ENCODE data around the gene IRX5.

IRX5 gene

DNA sequence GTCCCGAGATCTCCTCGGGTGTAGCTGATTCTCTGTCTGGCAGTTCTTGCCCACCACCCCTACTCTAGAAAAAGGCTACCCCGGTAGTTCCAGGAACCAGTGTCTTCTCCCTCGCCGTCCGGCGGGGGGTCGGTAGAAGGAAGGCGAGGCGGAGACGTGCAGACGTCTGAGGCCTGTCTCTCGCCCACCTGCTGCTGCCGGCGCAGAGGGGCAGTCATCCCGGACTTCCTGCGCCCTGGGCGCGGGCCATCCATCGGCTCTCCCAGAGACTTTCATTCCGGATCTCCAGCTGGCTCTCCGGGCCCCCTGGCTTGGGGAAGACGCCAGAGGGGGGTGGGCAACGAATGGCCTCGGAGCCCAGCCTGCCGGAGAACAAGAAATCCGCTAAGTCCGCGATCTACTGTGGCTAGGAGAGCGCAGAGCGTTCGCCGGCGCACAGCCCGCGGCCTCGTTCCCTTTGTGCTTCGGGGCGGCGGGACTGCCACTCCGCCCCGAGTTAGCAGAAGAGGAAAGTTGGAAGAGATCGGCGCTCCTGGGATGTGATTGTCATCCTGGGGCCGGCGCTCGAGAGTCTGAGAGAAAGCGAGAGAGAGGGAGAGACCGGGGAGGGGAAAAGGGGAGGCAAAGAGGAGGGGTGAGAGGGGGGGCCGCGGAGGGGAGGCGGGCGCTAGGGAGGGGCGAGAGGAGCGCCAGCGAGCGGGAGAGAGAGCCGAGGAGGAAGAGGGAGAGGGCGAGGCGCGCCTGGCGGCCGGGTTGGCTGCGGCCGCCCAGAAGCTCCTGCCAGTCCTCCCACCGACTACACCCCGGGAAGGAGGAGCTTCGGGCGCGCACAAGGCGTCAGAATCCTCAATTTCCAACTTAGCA lies at the start of gene IRX5:
Gene IRX5 (plus strand): TSS at position 861 of the 864 bp plus-strand sequence. CDS start 334 bp downstream, outside the sequence.
- FAIRE-seq (no peak), DNase-seq (ENCODE audit: insufficient read length, low spot score) (peak; percentile 96)
- 0 out of 2 replicates have a peak, but pooled peaks have one; percentile 16 for TF ChIP-seq POLR2A (IDR thresholded peaks at IDR 0.05; ENCODE audit: low read depth, low read length)

DNA sequence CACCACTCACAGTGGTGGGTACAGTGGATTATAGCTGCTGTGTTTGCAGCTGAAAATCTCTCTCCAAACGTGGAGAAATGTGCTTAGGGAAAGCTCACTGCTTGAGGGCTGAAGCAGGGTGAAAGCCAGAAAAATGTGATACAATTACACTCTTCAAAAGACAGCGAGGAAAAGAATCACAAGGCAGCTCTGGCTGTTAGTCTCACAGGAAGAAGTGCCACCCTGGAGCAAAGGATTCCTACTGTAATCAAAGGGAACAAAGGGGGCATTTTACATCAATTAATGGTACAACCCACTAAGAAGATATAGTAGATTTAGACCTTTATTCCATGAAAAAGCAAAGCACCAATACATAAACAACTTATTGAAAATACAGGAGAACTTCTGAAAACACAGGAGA lies 48.1 kb upstream of the IRX5 start:
- DNase-seq (ENCODE audit: insufficient read length, low spot score) (no peak), FAIRE-seq (no peak)
- TF ChIP-seq POLR2A (IDR thresholded peaks at IDR 0.05; ENCODE audit: low read depth, low read length): no peak

DNA sequence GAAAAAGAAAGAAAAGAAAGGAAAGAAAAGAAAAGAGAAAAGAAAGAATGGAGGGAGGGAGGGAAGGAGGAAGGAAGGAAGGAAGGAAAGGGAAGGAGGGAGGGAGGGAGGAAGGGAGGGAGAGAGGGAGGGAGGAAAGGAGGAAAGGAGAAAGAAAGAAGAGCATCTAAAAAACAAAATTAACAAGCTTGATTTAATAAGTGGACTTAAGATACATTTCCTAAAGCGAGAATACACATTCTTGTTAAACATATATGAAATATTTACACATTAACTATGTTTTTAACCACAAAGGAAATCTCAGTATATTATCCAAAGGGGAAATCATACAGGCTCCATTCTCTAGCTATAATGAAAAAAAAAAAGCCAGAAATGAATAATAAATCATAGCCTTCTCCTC lies 47.3 kb upstream of the IRX5 start:
- DNase-seq (ENCODE audit: insufficient read length, low spot score): no peak
- FAIRE-seq: no peak
- TF ChIP-seq POLR2A (IDR thresholded peaks at IDR 0.05; ENCODE audit: low read depth, low read length): no peak

DNA sequence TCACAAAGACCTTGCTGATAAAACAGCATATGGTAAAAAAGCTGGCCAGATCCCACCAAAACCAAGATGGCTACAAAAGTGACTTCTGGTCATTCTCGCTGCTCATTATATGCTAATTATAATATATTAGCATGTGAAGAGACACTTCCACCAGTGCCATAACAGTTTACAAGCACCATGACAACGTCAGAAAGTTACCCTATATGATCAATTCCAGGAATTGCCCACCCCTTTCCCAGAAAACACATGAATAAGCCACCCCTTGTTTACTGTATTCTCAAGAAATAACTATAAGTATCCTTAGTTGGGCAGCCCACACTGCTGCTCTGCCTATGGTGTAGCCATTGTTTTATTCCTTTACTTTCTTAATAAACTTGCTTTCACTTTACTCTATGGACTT lies 44.6 kb upstream of the IRX5 start:
- FAIRE-seq (no peak), DNase-seq (ENCODE audit: insufficient read length, low spot score) (no peak)
- no peak for TF ChIP-seq POLR2A (IDR thresholded peaks at IDR 0.05; ENCODE audit: low read depth, low read length)

DNA sequence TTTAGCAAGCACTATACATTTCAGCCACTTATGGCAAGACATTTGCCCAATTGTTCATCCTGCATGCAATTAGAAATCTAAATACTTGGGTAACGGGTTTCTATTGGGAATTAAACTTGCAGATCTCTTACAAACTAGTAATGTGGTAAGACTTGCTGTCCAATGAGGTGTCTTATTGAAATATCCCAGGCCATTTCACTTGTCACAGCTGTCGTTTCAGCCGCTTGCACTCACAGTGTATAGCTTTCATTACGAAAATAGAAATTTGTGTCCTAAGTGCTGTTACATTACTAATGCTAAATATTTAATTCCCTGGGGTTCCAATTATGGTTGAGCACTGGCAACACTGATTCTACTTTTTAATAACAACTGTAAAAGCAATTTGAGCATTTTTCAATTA lies 40.3 kb upstream of the IRX5 start:
- no peak for TF ChIP-seq POLR2A (IDR thresholded peaks at IDR 0.05; ENCODE audit: low read depth, low read length)
- FAIRE-seq (no peak), DNase-seq (ENCODE audit: insufficient read length, low spot score) (no peak)

DNA sequence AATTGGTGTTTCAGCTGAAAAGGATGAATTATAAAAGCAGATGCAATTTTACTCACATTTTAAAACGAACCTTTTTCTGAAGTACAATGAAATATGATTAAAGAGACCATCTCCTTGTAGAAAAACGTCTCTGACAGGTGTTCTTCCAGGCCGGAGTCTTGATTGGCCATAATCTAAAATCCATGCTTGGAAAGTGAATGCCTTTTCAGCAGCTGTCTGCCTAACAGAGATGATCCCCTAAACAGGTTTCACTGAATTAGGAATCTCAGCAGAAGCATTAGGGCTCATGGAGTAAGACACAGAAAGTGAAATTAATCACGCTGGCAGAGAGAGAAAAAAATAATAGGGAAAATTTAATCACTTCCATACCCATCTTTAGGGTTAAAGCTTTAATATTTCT lies 39.3 kb upstream of the IRX5 start:
- DNase-seq (ENCODE audit: insufficient read length, low spot score): no peak
- TF ChIP-seq POLR2A (IDR thresholded peaks at IDR 0.05; ENCODE audit: low read depth, low read length): no peak
- FAIRE-seq: no peak

DNA sequence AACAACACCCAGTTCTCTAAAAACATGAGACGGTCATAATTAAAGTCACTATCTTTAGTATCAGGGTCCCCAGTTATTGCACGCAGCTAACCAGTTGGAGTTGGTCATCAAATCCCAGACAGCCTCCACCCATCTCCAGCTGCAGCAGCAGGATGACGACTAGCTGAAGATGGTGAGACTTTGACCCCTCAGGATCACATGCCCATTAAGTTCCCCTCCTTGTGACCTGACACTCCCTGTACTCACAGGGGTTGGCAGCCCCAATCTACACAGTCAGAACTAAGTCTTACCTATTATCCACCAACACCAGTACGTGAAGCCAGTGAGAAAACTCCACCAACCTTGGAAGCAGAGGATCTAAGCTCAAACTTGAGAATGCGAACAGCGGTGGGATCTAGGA lies 37.7 kb upstream of the IRX5 start:
- no peak for FAIRE-seq
- TF ChIP-seq POLR2A (IDR thresholded peaks at IDR 0.05; ENCODE audit: low read depth, low read length): no peak
- no peak for DNase-seq (ENCODE audit: insufficient read length, low spot score)

DNA sequence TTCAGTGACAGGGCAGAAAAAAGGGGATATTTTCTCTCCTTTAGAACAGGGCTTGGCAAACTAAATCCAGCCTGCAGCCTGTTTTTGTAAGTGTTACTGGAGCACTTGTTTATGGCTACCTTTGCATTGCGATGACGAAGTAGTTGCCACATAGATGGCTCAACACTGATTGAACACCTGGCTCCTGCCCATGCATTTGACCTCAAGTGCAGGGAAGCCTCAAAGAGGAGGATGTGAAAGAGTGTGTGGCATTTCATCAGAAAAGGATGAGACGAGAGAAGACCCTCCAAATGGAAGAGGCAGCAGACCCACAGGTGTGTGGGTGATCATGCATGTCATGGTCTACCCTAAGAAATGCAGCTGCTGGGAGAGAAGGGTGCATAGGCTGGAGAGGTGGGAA lies 32.7 kb upstream of the IRX5 start:
- no peak for TF ChIP-seq POLR2A (IDR thresholded peaks at IDR 0.05; ENCODE audit: low read depth, low read length)
- FAIRE-seq (no peak), DNase-seq (ENCODE audit: insufficient read length, low spot score) (no peak)

DNA sequence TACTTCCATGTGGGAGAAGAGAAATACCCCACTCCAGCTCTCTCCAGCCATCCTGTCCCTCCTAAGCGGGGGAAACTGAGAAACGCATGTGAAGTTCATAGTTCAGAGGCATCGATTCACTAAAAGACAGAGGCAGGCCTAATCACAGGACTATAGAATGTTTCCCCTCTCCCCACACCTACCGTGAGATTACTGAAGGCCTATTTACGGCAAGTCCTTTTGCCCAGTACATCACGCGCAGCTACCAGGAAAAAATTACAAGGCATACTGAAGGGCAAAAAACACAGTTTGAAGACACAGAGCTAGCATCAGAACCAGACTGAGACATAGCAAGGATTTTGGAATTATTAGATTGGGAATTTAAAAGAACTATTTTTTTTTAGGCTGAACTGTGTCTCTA lies 29.1 kb upstream of the IRX5 start:
- no peak for FAIRE-seq
- DNase-seq (ENCODE audit: insufficient read length, low spot score): no peak
- TF ChIP-seq POLR2A (IDR thresholded peaks at IDR 0.05; ENCODE audit: low read depth, low read length): no peak

DNA sequence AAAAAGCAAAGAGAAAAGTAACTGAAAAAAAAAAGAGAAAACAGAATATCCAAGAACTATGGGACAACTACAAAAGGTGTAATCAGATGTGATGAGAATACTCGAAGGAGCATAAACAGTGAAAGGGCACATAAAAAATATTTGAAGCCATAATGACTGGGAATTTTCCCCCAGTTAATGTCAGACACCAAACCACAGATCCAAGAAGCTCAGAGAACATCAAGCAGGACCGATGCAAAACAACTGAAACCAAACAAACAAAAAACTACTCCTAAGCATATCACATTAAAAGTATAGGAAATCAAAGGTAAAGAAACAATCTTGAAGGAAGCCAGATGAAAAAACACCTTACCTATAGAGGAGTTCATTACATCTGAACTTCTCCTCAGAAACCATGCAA lies 27.6 kb upstream of the IRX5 start:
- no peak for DNase-seq (ENCODE audit: insufficient read length, low spot score)
- no peak for FAIRE-seq
- no peak for TF ChIP-seq POLR2A (IDR thresholded peaks at IDR 0.05; ENCODE audit: low read depth, low read length)

DNA sequence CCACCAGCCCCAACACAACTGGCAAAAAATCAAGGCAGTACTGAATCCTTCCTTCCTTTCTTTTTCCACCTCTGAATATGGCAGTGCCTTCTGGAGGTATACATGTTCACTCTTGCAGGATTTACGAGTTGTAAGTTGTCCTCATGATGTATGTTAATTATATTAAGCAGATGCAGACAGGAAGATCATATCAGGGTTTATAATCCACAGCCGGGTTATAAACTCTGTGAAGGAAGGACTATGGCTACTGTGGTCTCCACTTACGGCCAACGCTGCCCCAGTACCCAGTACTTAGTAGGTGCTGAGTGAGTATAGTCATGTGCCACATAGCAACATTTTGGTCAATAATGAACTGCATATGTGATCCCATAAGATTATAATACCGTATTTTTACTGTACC lies 19.6 kb upstream of the IRX5 start:
- DNase-seq (ENCODE audit: insufficient read length, low spot score) (no peak), FAIRE-seq (no peak)
- TF ChIP-seq POLR2A (IDR thresholded peaks at IDR 0.05; ENCODE audit: low read depth, low read length): no peak

DNA sequence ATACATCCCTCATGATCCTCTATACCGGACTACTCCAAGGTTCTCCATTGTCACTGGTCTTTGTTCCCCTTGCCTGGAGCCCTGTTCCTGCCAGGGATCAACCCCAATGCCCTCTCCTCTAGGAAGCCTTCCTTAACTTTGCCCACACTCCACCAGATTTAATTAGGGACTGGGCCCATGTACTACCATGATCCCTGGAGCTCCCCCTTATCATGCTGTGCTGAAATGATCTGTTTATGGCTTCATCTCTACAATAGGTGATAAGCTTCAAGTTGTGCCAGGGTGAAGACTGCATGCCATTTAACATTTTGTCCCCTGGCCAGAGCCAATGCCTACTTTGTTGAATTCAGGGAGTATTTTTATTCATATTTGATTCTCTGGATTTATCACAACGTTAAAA lies 17.9 kb upstream of the IRX5 start:
- FAIRE-seq (no peak), DNase-seq (ENCODE audit: insufficient read length, low spot score) (no peak)
- no peak for TF ChIP-seq POLR2A (IDR thresholded peaks at IDR 0.05; ENCODE audit: low read depth, low read length)

DNA sequence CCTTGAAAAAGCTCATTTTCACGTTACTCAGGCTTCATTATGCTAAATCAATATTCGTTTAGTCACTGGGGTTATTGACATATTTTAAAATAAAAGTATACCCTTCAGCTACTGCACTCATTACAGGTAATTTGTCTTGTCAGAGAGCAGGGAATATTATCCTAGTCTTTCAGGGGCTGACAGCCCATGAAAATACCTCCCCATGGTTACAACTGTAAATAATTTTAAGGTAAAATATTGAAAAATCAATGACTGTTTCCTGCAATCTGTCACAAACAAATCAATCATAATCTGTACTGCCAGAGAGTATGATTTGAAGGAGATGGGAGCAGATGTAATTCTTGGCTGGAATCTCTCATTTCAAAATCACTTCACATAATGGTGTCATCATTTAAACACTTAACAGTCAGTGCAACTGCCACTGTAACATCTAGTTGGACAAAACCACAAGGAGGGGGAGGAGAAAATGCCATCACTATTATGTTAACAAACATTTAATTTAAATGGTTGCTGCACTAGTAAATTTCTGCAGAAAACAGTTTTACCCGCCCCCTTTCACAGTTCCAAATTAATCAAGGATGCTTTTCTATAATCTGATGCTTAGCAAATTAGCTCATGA lies 9.3 kb upstream of the IRX5 start:
- FAIRE-seq: peak; percentile 85

DNA sequence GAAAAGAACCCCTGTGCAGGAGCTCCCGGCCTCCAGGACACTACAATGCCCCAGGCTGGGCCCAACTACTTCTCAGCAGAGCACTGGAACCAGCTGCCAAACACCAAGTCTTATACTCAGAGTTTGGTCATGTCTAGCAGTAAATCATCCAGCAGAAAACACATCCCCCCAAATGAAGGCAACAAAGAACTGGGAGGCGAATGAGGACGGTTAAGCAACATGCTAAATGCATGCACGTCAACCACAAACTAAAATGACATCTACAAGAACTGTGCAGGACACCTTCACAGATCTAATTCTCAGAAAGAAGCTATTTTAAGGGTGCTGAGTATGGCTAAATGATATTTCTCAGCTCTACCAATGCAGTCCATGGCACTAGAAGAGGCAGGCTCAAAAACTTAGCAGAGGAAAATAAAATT lies 7.6 kb upstream of the IRX5 start:
- DNase-seq (ENCODE audit: insufficient read length, low spot score) (no peak), FAIRE-seq (peak; percentile 36)
- TF ChIP-seq POLR2A (IDR thresholded peaks at IDR 0.05; ENCODE audit: low read depth, low read length): no peak

More for the DNA sequence above, 9.3 kb upstream of the IRX5 start:
- DNase-seq (ENCODE audit: insufficient read length, low spot score): no peak
- TF ChIP-seq POLR2A (IDR thresholded peaks at IDR 0.05; ENCODE audit: low read depth, low read length): no peak

DNA sequence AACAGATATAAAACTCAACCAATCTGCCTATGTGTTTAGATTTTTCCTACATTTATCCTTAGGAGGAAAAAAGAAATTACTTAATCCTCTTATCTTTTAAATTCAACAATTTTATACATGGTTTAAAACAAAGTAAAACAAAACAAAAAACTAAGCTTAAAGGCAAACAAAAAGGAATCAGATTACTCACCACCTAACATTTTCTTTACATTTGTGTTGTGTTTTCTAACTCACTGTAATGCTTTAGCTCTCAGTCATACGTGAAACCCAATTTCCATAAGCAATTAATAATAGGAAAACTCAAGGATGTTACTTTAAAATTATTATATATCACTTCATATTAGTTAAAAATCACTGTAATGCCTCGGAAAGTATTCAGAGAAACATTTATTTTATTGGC lies 6.7 kb upstream of the IRX5 start:
- no peak for FAIRE-seq

More for the DNA sequence above, 6.7 kb upstream of the IRX5 start:
- no peak for DNase-seq (ENCODE audit: insufficient read length, low spot score)
- no peak for TF ChIP-seq POLR2A (IDR thresholded peaks at IDR 0.05; ENCODE audit: low read depth, low read length)
